OCI-LY1 (cell line): ENCODE measurements around the gene AGAP3.

Experiments
- CTCF ChIP-seq: fragments of 200-600 bp; sonication (generic), shearing (Covaris generic); IDR thresholded peaks from 2 replicates; pipeline ENCODE4 v1.5.1; 2017; ENCODE audit warnings: mild to moderate bottlenecking, antibody characterized with exemption, low read length, moderate library complexity, mixed read lengths
- EZH2 ChIP-seq: fragments of 200-600 bp; sonication (generic), shearing (Covaris generic); IDR thresholded peaks from 2 replicates; pipeline ENCODE4 v1.8.0; 2017; ENCODE audit warnings: borderline replicate concordance, mixed run types, mild to moderate bottlenecking, antibody characterized with exemption, low read length, moderate library complexity, mixed read lengths

DNA sequence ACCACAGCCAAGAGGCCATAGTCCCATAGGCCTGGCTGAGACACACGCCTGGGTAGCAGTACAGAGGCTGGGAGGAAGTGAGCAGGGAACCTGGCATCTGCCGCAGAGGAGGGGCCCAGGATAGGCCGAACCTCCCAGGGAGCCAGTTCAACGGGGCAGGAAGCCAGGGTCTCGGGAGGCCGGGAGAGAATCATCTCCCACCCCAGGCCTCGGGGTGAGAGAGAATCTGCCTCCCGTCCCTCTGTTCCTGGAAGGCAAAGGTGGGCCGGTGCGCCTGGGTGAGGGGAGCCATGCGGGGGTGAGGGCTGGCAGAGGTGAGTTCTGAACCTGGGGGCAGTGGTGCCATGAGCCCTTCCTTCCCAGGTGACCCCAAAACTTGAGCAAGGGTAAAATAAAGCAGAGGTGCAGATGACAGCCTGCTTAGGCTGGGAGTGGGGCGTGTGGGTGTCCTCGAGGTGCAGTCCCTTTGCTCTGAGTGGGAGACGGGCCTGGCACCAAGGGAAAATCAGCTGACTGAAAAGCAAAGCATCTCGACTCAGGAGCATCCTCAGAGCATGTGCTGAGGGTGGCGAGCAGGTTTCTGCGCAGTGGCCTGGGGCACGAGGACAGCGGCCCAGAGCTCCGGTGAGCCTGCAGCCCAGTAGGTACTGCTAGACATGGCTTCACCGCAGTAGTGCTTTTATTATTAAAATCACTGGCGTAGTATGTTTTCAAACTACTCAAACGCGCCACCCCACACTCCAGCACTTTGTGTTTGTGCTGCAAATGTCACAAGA is 15.5 kb downstream of the AGAP3 start:
- TF ChIP-seq CTCF = no peak
- no peak for TF ChIP-seq EZH2
